ENCODE measurements around the gene NCMAP. TPM values are rescaled to one million over a fixed set of nuclear protein-coding genes. Genes with fewer than 3 reads are reported as not detected.

The NCMAP gene
- total and polyA plus RNA-seq, 2 of the 8 experiments (the other 6 are each of a cell fraction or from before 2014, with no cell fraction given): 0.21 to 0.39 TPM

- TF ChIP-seq CHD7 (IDR thresholded peaks at IDR 0.05; ENCODE audit: insufficient replicate concordance, low read length) (no peak), TBP (IDR thresholded peaks at IDR 0.05; ENCODE audit: low read depth, low read length) (no peak), KDM4A (IDR thresholded peaks at IDR 0.05; ENCODE audit: low read depth, low read length, severe bottlenecking) (no peak)
- TF ChIP-seq, protein P1, sequence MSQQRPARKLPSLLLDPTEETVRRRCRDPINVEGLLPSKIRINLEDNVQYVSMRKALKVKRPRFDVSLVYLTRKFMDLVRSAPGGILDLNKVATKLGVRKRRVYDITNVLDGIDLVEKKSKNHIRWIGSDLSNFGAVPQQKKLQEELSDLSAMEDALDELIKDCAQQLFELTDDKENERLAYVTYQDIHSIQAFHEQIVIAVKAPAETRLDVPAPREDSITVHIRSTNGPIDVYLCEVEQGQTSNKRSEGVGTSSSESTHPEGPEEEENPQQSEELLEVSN (IDR thresholded peaks at IDR 0.05): no peak
These were observed 15.6 kb upstream of the NCMAP start (continued) for GRCh38 chr1:24540051-24540905.

All from H1 (cell line).